ENCODE data around the gene BOD1L2. TPM values are rescaled to one million over a fixed set of nuclear protein-coding genes. Genes with fewer than 3 reads are reported as not detected.

The BOD1L2 gene
- total and polyA plus RNA-seq, 4 donors = not detected

DNA sequence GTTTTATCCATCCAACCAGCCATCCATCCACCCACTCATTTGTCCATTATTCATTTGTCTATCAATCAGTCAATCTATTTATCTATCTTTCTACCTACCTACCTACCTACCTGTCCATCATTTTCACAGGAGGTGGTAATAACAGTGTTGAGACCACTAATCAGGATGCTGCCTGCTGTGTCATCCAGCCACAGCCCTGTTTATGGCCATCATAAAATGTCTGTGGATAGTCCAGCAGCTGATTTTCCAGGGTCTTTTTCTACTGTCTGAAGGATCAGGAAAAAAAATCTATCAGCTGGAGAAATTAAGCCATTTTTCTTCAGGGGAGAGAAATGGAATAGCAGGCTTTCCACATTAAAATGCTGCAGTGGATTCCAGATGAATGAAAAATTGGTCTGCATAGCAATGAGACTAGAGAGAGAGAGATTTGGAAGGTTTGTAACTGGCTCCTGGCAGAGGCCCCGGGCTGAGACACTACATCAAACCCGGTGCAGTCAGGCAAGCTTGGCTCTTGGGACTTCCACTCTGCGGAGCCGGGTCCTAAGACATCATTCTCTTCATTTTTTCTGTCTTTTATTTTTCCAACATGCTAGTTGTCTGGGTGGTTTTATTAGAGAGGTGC lies 33.0 kb upstream of the BOD1L2 start:
- ATAC-seq (ENCODE audit: insufficient read depth, low FRiP score) (no peak), DNase-seq (peak in 1 of 3 donors; percentile 32)
- Histone ChIP-seq H3K9me3 (ENCODE audit: control insufficient read depth in 4 of 4, insufficient read depth in 3 of 4, low read length in 3 of 4) (peaks cover 0 to 4% (median 0%) of the 10 kb centered on the region in 4 donors), H3K36me3 (ENCODE audit: control insufficient read depth in 4 of 4, insufficient read depth in 4 of 4, low read length in 4 of 4) (no peaks in the 10 kb centered on the region), H3K4me1 (ENCODE audit: control insufficient read depth in 5 of 5, insufficient read depth in 5 of 5, low read length in 5 of 5) (no peaks in the 10 kb centered on the region), H3K4me3 (no peak overlapping the region), H3K9ac (ENCODE audit: insufficient read depth in 1 of 2, low read length in 2 of 2) (no peak overlapping the region), H3K27ac (ENCODE audit: low read depth in 1 of 2, low read length in 1 of 2) (no peak overlapping the region), H3K27me3 (ENCODE audit: control insufficient read depth in 3 of 3, insufficient read depth in 3 of 3, low read length in 2 of 3) (peaks cover 0 to 5% (median 0%) of the 10 kb centered on the region in 3 donors)
- WGBS, 2 donors = 72 to 85% methylated on average over 4 of the region's 4 CpGs
- TF ChIP-seq, protein P1, sequence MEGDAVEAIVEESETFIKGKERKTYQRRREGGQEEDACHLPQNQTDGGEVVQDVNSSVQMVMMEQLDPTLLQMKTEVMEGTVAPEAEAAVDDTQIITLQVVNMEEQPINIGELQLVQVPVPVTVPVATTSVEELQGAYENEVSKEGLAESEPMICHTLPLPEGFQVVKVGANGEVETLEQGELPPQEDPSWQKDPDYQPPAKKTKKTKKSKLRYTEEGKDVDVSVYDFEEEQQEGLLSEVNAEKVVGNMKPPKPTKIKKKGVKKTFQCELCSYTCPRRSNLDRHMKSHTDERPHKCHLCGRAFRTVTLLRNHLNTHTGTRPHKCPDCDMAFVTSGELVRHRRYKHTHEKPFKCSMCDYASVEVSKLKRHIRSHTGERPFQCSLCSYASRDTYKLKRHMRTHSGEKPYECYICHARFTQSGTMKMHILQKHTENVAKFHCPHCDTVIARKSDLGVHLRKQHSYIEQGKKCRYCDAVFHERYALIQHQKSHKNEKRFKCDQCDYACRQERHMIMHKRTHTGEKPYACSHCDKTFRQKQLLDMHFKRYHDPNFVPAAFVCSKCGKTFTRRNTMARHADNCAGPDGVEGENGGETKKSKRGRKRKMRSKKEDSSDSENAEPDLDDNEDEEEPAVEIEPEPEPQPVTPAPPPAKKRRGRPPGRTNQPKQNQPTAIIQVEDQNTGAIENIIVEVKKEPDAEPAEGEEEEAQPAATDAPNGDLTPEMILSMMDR (IDR thresholded peaks at IDR 0.05; ENCODE audit: control extremely low read depth, extremely low read depth) = no peak

DNA sequence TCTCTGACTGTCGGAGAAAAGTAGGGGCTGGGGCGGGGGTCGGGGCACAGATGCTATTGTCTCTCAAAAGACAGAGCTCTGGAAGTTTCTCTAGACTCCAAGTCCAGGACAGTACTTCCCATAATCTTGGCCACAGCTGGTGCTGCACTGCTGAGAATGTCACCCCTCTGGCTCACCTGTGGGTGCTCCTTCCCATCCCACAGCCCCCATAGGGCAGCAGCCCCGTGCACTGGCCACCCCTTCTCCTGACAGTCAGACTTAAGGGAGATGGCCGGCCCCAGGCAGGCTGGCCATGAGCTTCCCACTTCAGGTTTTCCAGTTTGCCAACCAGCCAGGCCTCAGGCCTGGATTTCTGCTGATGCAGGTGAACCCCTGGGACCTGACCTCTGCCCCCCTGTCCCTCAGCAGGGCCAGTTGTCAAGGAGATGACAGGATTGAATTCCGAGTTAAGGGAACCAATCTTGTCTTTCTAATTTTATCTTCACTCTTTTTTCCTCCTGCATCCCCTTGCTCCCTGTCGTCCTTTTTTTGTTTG lies 30.2 kb upstream of the BOD1L2 start:
- Histone ChIP-seq H3K9me3 (ENCODE audit: control insufficient read depth in 4 of 4, insufficient read depth in 3 of 4, low read length in 3 of 4) (peaks cover 0 to 6% (median 0%) of the 10 kb centered on the region in 4 donors), H3K4me3 (no peak overlapping the region), H3K36me3 (ENCODE audit: control insufficient read depth in 4 of 4, insufficient read depth in 4 of 4, low read length in 4 of 4) (no peaks in the 10 kb centered on the region), H3K9ac (ENCODE audit: insufficient read depth in 1 of 2, low read length in 2 of 2) (no peak overlapping the region), H3K27ac (ENCODE audit: low read depth in 1 of 2, low read length in 1 of 2) (no peak overlapping the region), H3K4me1 (ENCODE audit: control insufficient read depth in 5 of 5, insufficient read depth in 5 of 5, low read length in 5 of 5) (peaks cover 0 to 2% (median 0%) of the 10 kb centered on the region in 5 donors), H3K27me3 (ENCODE audit: control insufficient read depth in 3 of 3, insufficient read depth in 3 of 3, low read length in 2 of 3) (peaks cover 0 to 13% (median 0%) of the 10 kb centered on the region in 3 donors)
- 66 to 67% methylated on average over 7 of the region's 7 CpGs for WGBS, 2 donors
- DNase-seq (no peak), ATAC-seq (ENCODE audit: insufficient read depth, low FRiP score) (no peak)
- TF ChIP-seq, protein P1 (IDR thresholded peaks at IDR 0.05; ENCODE audit: control extremely low read depth, extremely low read depth) = no peak

DNA sequence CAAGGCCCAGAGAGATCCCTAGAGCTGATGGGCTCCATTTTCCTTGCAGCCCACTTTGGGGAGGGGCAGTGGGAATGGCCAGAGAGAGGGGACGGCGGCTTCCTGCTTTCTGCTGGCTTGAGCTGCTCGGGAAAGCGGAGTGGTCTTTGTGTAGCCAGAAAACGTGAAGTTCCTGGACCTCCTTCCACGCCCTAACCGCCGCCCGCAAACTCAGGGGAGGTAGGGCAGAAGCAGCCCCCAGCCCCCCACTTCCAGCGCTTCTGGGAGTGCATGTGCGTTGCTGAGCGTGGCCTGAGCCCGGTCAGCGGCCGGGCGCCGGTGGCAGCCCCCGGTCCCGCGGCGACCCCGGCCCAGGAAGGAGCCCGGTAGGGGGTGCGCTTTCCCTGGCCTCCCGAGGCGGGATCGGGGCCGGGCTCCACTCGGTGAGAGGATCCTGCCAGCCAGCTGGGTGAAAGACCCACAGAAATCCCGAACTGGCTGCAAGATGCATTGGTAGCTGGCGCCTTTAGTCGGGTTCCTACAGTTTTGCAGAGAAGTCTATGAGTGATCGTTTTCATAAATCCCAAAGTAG lies 25.3 kb upstream of the BOD1L2 start:
- TF ChIP-seq, protein P1 (IDR thresholded peaks at IDR 0.05; ENCODE audit: control extremely low read depth, extremely low read depth) = no peak
- Histone ChIP-seq H3K4me3 (no peak overlapping the region), H3K27ac (ENCODE audit: low read depth in 1 of 2, low read length in 1 of 2) (no peak overlapping the region), H3K36me3 (ENCODE audit: control insufficient read depth in 4 of 4, insufficient read depth in 4 of 4, low read length in 4 of 4) (no peaks in the 10 kb centered on the region), H3K9ac (ENCODE audit: insufficient read depth in 1 of 2, low read length in 2 of 2) (no peak overlapping the region), H3K27me3 (ENCODE audit: control insufficient read depth in 3 of 3, insufficient read depth in 3 of 3, low read length in 2 of 3) (peaks cover 0 to 22% (median 11%) of the 10 kb centered on the region in 3 donors), H3K9me3 (ENCODE audit: control insufficient read depth in 4 of 4, insufficient read depth in 3 of 4, low read length in 3 of 4) (peaks cover 0 to 6% (median 0%) of the 10 kb centered on the region in 4 donors), H3K4me1 (ENCODE audit: control insufficient read depth in 5 of 5, insufficient read depth in 5 of 5, low read length in 5 of 5) (peaks cover 0 to 14% (median 0%) of the 10 kb centered on the region in 5 donors)
- WGBS, 2 donors = 8 to 9% methylated on average over 32 to 33 of the region's 33 CpGs
- no peak for ATAC-seq (ENCODE audit: insufficient read depth, low FRiP score)
- peak in 1 of 3 donors; percentile 7 for DNase-seq

Measured in lung (tissue), 12 donors.